ENCODE results near the gene CDC73. TPM values are rescaled to one million over a fixed set of nuclear protein-coding genes. Genes with fewer than 3 reads are reported as not detected.

Gene CDC73
- total and polyA plus RNA-seq, 2 of the 13 experiments (the other 11 are each of a cell fraction or from before 2014, with no cell fraction given) = 20.2 to 26.3 TPM

- TF ChIP-seq ZNF260 (CRISPR knock-in tag; IDR thresholded peaks at IDR 0.05; ENCODE audit: borderline replicate concordance, low read depth) (no peak), ZNF570 (CRISPR knock-in tag; IDR thresholded peaks at IDR 0.05; ENCODE audit: borderline replicate concordance) (no peak), HMGXB3 (CRISPR knock-in tag; IDR thresholded peaks at IDR 0.05; ENCODE audit: borderline replicate concordance) (no peak), ZSCAN9 (CRISPR knock-in tag; IDR thresholded peaks at IDR 0.05; ENCODE audit: borderline replicate concordance) (no peak), XBP1 (CRISPR knock-in tag; IDR thresholded peaks at IDR 0.05) (no peak), MXD1 (CRISPR knock-in tag; IDR thresholded peaks at IDR 0.05) (no peak)
Measured at GRCh38 chr1:193299038-193299437, 177.2 kb downstream of the CDC73 start (continued).

DNA sequence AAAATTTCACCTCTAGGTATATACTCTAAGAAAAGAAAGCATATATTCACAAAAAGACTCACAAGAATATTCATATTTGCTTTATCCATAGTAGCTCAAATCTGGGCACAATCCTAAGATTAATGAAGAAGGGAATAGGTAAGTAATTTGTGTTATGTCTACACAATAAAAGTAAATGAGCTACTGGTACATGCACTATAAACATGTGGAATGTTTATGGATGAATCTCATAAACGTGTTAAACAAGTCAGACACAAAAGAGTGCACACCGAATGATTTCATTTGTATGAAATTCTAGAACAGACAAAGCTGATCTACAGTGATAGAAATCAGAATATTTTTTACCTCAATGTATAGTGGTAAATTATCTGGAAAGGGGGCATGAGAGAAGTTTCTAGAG, 179.9 kb downstream of the CDC73 start:
- in situ Hi-C loops (cut with HindIII; ENCODE audit: extremely low pct_ligation_motif_present, low pct_unique_long_range_greater_than_20kb) (no loop called here), intact Hi-C loops (cut with micrococcal nuclease; ENCODE audit: unreplicated experiment) (no loop called here)
- Histone ChIP-seq H3K4me1 (ENCODE audit: insufficient read depth, low read length) (no peaks in the 10 kb centered on the region), H2AFZ (ENCODE audit: low read length) (no peak overlapping the region), H3K79me2 (ENCODE audit: insufficient read depth, low read length) (no peaks in the 10 kb centered on the region), H4K20me1 (ENCODE audit: insufficient read depth, low read length) (no peaks in the 10 kb centered on the region), H3K36me3 (replicated peaks in 1 of 2; ENCODE audit: control insufficient read depth in 1 of 2, insufficient read depth in 2 of 2, low read length in 2 of 2) (no peaks in the 10 kb centered on the region), H3K9ac (ENCODE audit: insufficient read depth, low read depth, low read length) (no peak overlapping the region), H3K27me3 (ENCODE audit: control insufficient read depth in 1 of 2, insufficient read depth in 2 of 2, low read length in 2 of 2) (no peaks in the 10 kb centered on the region), H3K9me3 (ENCODE audit: low read length) (no peaks in the 10 kb centered on the region), H3K27ac (ENCODE audit: extremely low read length, insufficient read depth, low read length) (no peak overlapping the region), H3K4me3 (replicated peaks in 1 of 3; ENCODE audit: insufficient read depth in 1 of 3, low read depth in 2 of 3, low read length in 3 of 3) (no peak overlapping the region), H3K4me2 (ENCODE audit: low read depth, low read length) (no peak overlapping the region)
- TF ChIP-seq ZNF782 (CRISPR knock-in tag; IDR thresholded peaks at IDR 0.05; ENCODE audit: borderline replicate concordance) (no peak), SCMH1 (CRISPR knock-in tag; IDR thresholded peaks at IDR 0.05; ENCODE audit: borderline replicate concordance) (no peak), NR2C2 (CRISPR knock-in tag; IDR thresholded peaks at IDR 0.05; ENCODE audit: borderline replicate concordance) (no peak), IKZF4 (CRISPR knock-in tag; IDR thresholded peaks at IDR 0.05; ENCODE audit: borderline replicate concordance, low read depth, not compliant biosample characterization) (no peak), ZFP41 (CRISPR knock-in tag; IDR thresholded peaks at IDR 0.05; ENCODE audit: borderline replicate concordance) (no peak)
- 46% methylated on average over 2 of the region's 2 CpGs for WGBS (ENCODE audit: low lambda C conversion rate)
- no TSS peak for BruUV-seq (replicated peaks)
- POLR2A ChIA-PET = no interaction called here
- DNase-seq (ENCODE audit: low spot score) (no peak), ATAC-seq (no peak), FAIRE-seq (no peak)
- CTCF ChIA-PET (ENCODE audit: low intra/inter-chr PET ratio, low total read pairs) = no interaction called here

Measured in HepG2 (cell line).